ENCODE results near the gene POU6F1. TPM values are rescaled to one million over a fixed set of nuclear protein-coding genes. Genes with fewer than 3 reads are reported as not detected.

POU6F1 gene
- total and polyA plus RNA-seq, 4 donors = 0.33 to 2.8 (median 1.6) TPM

GRCh38 chr12:51152953-51153352 lies 64.9 kb downstream of the POU6F1 start:
- no peaks in the 10 kb centered on the region for H3K36me3 ChIP-seq (ENCODE audit: control insufficient read depth in 4 of 4, insufficient read depth in 3 of 4, low read depth in 1 of 4, low read length in 3 of 4)
- H3K27me3 ChIP-seq (ENCODE audit: control insufficient read depth in 4 of 4, insufficient read depth in 4 of 4, low read length in 3 of 4) = no peaks in the 10 kb centered on the region
- DNase-seq (ENCODE audit: low spot score) = no peak
- no peak overlapping the region for H3K27ac ChIP-seq (ENCODE audit: low read depth in 1 of 2, low read length in 2 of 2)
- no peaks in the 10 kb centered on the region for H3K9me3 ChIP-seq (ENCODE audit: control insufficient read depth in 4 of 4, low read length in 3 of 4)
- H3K4me3 ChIP-seq (ENCODE audit: low read depth in 1 of 3, low read length in 3 of 3) = no peak overlapping the region
- H3K9ac ChIP-seq (ENCODE audit: low read depth in 1 of 2, low read length in 2 of 2) = no peak overlapping the region
- TF ChIP-seq FOXA1 (IDR thresholded peaks at IDR 0.05) (no peak), GABPA (IDR thresholded peaks at IDR 0.05 in 1 of 2, conservative IDR thresholded peaks at IDR 0.05 in 1 of 2) (no peak), RAD21 (IDR thresholded peaks at IDR 0.05) (no peak), EGR1 (IDR thresholded peaks at IDR 0.05; ENCODE audit: low read depth in 2 of 2) (no peak), HNF4G (IDR thresholded peaks at IDR 0.05) (no peak)
- peaks cover 0 to 1% (median 0%) of the 10 kb centered on the region in 4 donors for H3K4me1 ChIP-seq (ENCODE audit: control insufficient read depth in 4 of 4, insufficient read depth in 4 of 4, low read length in 3 of 4)
- WGBS = 100% methylated on average over 1 of the region's 1 CpG

GRCh38 chr12:51150777-51151176 lies 67.1 kb downstream of the POU6F1 start:
- 66% methylated on average over 3 of the region's 3 CpGs for WGBS
- Histone ChIP-seq H3K4me1 (ENCODE audit: control insufficient read depth in 4 of 4, insufficient read depth in 4 of 4, low read length in 3 of 4) (peaks cover 0 to 1% (median 0%) of the 10 kb centered on the region in 4 donors), H3K4me3 (ENCODE audit: low read depth in 1 of 3, low read length in 3 of 3) (no peak overlapping the region), H3K36me3 (ENCODE audit: control insufficient read depth in 4 of 4, insufficient read depth in 3 of 4, low read depth in 1 of 4, low read length in 3 of 4) (no peaks in the 10 kb centered on the region), H3K27me3 (ENCODE audit: control insufficient read depth in 4 of 4, insufficient read depth in 4 of 4, low read length in 3 of 4) (no peaks in the 10 kb centered on the region), H3K27ac (ENCODE audit: low read depth in 1 of 2, low read length in 2 of 2) (no peak overlapping the region), H3K9ac (ENCODE audit: low read depth in 1 of 2, low read length in 2 of 2) (no peak overlapping the region), H3K9me3 (ENCODE audit: control insufficient read depth in 4 of 4, low read length in 3 of 4) (no peaks in the 10 kb centered on the region)
- no peak for TF ChIP-seq FOXA2 (IDR thresholded peaks at IDR 0.05)
- TF ChIP-seq SP1 (IDR thresholded peaks at IDR 0.05) = no peak
- no peak for TF ChIP-seq RXRA (IDR thresholded peaks at IDR 0.05)
- TF ChIP-seq MAX (IDR thresholded peaks at IDR 0.05) = no peak
- no peak for TF ChIP-seq FOXA1 (IDR thresholded peaks at IDR 0.05)
- no peak for TF ChIP-seq NR2F2 (IDR thresholded peaks at IDR 0.05)
- no peak for TF ChIP-seq EGR1 (IDR thresholded peaks at IDR 0.05; ENCODE audit: low read depth in 2 of 2)
- TF ChIP-seq ZBTB33 (IDR thresholded peaks at IDR 0.05) = no peak
- TF ChIP-seq RAD21 (IDR thresholded peaks at IDR 0.05) = no peak
- TF ChIP-seq JUND (IDR thresholded peaks at IDR 0.05) = no peak
- no peak for TF ChIP-seq HNF4A (conservative IDR thresholded peaks at IDR 0.05)
- no peak for TF ChIP-seq REST (IDR thresholded peaks at IDR 0.05)
- no peak for TF ChIP-seq HNF4G (IDR thresholded peaks at IDR 0.05)
- TF ChIP-seq ATF3 (IDR thresholded peaks at IDR 0.05) = no peak
- TF ChIP-seq TAF1 (conservative IDR thresholded peaks at IDR 0.05) = no peak
- no peak for DNase-seq (ENCODE audit: low spot score)
